Measurements from ENCODE around the gene SPPL2B. TPM values are rescaled to one million over a fixed set of nuclear protein-coding genes. Genes with fewer than 3 reads are reported as not detected.

Gene SPPL2B
- total and polyA plus RNA-seq, 12 donors = 17.8 to 69.7 (median 21.2) TPM

- ATAC-seq (no peak), DNase-seq (no peak)
- no peak overlapping the region for H3K4me3 ChIP-seq
- peaks cover 23 to 59% (median 36%) of the 10 kb centered on the region in 7 donors for H3K27me3 ChIP-seq
- TF ChIP-seq, protein P1, sequence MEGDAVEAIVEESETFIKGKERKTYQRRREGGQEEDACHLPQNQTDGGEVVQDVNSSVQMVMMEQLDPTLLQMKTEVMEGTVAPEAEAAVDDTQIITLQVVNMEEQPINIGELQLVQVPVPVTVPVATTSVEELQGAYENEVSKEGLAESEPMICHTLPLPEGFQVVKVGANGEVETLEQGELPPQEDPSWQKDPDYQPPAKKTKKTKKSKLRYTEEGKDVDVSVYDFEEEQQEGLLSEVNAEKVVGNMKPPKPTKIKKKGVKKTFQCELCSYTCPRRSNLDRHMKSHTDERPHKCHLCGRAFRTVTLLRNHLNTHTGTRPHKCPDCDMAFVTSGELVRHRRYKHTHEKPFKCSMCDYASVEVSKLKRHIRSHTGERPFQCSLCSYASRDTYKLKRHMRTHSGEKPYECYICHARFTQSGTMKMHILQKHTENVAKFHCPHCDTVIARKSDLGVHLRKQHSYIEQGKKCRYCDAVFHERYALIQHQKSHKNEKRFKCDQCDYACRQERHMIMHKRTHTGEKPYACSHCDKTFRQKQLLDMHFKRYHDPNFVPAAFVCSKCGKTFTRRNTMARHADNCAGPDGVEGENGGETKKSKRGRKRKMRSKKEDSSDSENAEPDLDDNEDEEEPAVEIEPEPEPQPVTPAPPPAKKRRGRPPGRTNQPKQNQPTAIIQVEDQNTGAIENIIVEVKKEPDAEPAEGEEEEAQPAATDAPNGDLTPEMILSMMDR (IDR thresholded peaks at IDR 0.05) = no peak
- 80 to 82% methylated on average over 20 of the region's 20 CpGs for WGBS, 2 donors
- intact Hi-C loops (cut with DNase I) = loop anchor here in 2 of 10 donors (10.0 kb wide), 2 partner anchors 98 to 108 kb away; no protein-coding TSS in a partner anchor
- H3K36me3 ChIP-seq = no peaks in the 10 kb centered on the region
- no peak overlapping the region for H3K27ac ChIP-seq
- no peaks in the 10 kb centered on the region for H3K9me3 ChIP-seq
- H3K4me1 ChIP-seq = peaks cover 18 to 49% (median 33%) of the 10 kb centered on the region in 9 donors
These were observed 41.9 kb upstream of the SPPL2B start for GRCh38 chr19:2286402-2287140.

GRCh38 chr19:2287585-2288337 lies 40.7 kb upstream of the SPPL2B start:
- DNase-seq (no peak), ATAC-seq (no peak)
- Histone ChIP-seq H3K4me1 (peaks cover 15 to 42% (median 22%) of the 10 kb centered on the region in 9 donors), H3K27ac (peak overlapping the region in 1 of 10 donors; percentile 91), H3K4me3 (no peak overlapping the region), H3K36me3 (no peaks in the 10 kb centered on the region), H3K9me3 (no peaks in the 10 kb centered on the region), H3K27me3 (peaks cover 25 to 68% (median 48%) of the 10 kb centered on the region in 7 donors)
- 77 to 79% methylated on average over 13 of the region's 13 CpGs for WGBS, 2 donors
- intact Hi-C loops (cut with DNase I) = loop anchor here in 2 of 10 donors (10.0 kb wide), 2 partner anchors 97 to 107 kb away; no protein-coding TSS in a partner anchor
- TF ChIP-seq, protein P1 (IDR thresholded peaks at IDR 0.05) = no peak

- Histone ChIP-seq H3K4me3 (no peak overlapping the region), H3K27ac (peak overlapping the region in 1 of 10 donors; percentile 91), H3K27me3 (peaks cover 25 to 74% (median 54%) of the 10 kb centered on the region in 7 donors), H3K4me1 (peaks cover 15 to 40% (median 21%) of the 10 kb centered on the region in 9 donors), H3K9me3 (no peaks in the 10 kb centered on the region), H3K36me3 (no peaks in the 10 kb centered on the region)
- 79 to 88% methylated on average over 17 of the region's 17 CpGs for WGBS, 2 donors
- intact Hi-C loops (cut with DNase I) = loop anchor here in 2 of 10 donors (10.0 kb wide), 2 partner anchors 96 to 106 kb away; no protein-coding TSS in a partner anchor
- DNase-seq (no peak), ATAC-seq (peak in 1 of 8 donors; percentile 7)
- TF ChIP-seq, protein P1 (IDR thresholded peaks at IDR 0.05) = no peak
These were observed 40.1 kb upstream of the SPPL2B start for GRCh38 chr19:2288338-2288817.
